Upper lobe of right lung (tissue), 1 donor: ENCODE data around the gene VWA5B1. TPM values are rescaled to one million over a fixed set of nuclear protein-coding genes. Genes with fewer than 3 reads are reported as not detected.

Experiments used
- ATAC-seq: fragments of 200-7000 bp; cut with Tn5 transposase; one replicate; pipeline ENCODE4 v1.9.1; 2020; ENCODE audit warnings: mild to moderate bottlenecking, moderate library complexity
- DNase-seq: peaks from one replicate; pipeline ENCODE4 v3.0.0-alpha.2; 2020
- H3K27ac ChIP-seq: fragments of 200-600 bp; one replicate; pipeline ENCODE4 v1.8.0; 2022
- H3K27me3 ChIP-seq: fragments of 200-600 bp; one replicate; pipeline ENCODE4 v1.8.0; 2022; ENCODE audit warnings: mild to moderate bottlenecking
- H3K36me3 ChIP-seq: fragments of 200-600 bp; one replicate; pipeline ENCODE4 v1.8.0; 2022
- H3K4me1 ChIP-seq: fragments of 200-600 bp; one replicate; pipeline ENCODE4 v1.8.0; 2022
- H3K4me3 ChIP-seq: fragments of 200-600 bp; one replicate; pipeline ENCODE4 v1.8.0; 2022; ENCODE audit warnings: mild to moderate bottlenecking
- H3K9me3 ChIP-seq: fragments of 200-600 bp; one replicate; pipeline ENCODE4 v1.8.0; 2022
- intact Hi-C: fragments of 100-400 bp; cut with DNase I; formaldehyde crosslinking; loops from one replicate; pipeline ENCODE4 v1.11.0; 2022
- total RNA-seq: library from RNA; stranded (reverse); fragmentation: NEBNext Ultra II Directional; extraction: Animal tissue kit (Norgen Biotek cat#: 25700); gene quantifications from one replicate; pipeline ENCODE4 v1.2.1, GENCODE V29; 2021
- TF ChIP-seq, protein P1 (sequence below): fragments of 200-600 bp; IDR thresholded peaks from one replicate; pipeline ENCODE4 v1.8.0; 2022; ENCODE audit warnings: antibody characterized with exemption
- donor health status: DM: no; HTN: yes; CAD: no; lungs with severe emphysema.

Gene VWA5B1
- total RNA-seq, 1 donor from 2014 or later: 0.09 TPM

DNA sequence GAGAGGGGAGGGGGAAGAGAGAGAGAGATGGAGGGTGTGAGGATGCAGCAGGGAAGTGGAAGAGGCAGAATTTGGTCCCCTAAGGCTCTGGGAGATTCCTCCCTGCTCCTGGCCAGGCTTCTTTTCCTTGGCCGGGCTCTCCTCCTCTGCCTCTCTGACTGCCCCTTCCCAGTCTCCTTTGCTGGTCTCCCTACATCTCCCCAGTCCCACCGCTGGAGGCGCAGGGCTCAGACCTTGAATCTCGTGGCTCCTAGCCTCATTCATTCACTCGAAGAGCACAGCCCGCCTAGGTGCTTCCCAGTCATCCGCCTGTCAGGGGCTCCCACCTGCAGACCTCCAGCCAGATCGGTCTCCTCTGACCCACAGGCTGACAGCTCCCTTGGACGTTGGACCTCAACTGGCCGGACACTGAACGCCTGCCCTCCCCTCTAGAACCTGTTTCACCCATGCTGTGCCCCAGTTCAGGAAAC is 76.5 kb downstream of the VWA5B1 start:
- intact Hi-C loops: no loop called here
- H3K27ac ChIP-seq: peak overlapping the region; percentile 55
- no peaks in the 10 kb centered on the region for H3K36me3 ChIP-seq
- no peaks in the 10 kb centered on the region for H3K9me3 ChIP-seq
- DNase-seq (no peak), ATAC-seq (peak; percentile 28)
- peaks cover 72% of the 10 kb centered on the region for H3K27me3 ChIP-seq
- H3K4me1 ChIP-seq: no peaks in the 10 kb centered on the region
- H3K4me3 ChIP-seq: peak overlapping the region; percentile 25
- TF ChIP-seq, protein P1, sequence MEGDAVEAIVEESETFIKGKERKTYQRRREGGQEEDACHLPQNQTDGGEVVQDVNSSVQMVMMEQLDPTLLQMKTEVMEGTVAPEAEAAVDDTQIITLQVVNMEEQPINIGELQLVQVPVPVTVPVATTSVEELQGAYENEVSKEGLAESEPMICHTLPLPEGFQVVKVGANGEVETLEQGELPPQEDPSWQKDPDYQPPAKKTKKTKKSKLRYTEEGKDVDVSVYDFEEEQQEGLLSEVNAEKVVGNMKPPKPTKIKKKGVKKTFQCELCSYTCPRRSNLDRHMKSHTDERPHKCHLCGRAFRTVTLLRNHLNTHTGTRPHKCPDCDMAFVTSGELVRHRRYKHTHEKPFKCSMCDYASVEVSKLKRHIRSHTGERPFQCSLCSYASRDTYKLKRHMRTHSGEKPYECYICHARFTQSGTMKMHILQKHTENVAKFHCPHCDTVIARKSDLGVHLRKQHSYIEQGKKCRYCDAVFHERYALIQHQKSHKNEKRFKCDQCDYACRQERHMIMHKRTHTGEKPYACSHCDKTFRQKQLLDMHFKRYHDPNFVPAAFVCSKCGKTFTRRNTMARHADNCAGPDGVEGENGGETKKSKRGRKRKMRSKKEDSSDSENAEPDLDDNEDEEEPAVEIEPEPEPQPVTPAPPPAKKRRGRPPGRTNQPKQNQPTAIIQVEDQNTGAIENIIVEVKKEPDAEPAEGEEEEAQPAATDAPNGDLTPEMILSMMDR: peak; percentile 50

DNA sequence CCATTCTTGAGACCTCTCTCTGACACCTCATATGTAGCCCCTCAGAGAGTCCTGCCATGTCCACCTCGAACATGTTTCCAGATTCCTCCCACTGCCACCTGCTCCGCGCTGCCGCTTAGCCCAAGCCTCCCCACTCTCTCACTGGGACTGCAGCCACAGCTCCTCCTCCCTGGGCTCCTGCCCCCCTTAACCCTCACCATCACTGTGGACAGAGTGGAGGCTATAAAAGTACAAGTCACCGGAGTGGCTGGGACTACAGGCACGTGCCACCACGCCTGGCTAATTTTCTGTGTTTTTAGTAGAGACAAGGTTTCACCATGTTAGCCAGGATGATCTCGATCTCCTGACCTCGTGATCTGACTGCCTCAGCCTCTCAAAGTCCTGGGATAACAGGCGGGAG is 77.0 kb downstream of the VWA5B1 start:
- Histone ChIP-seq H3K9me3 (no peaks in the 10 kb centered on the region), H3K4me1 (no peaks in the 10 kb centered on the region), H3K27ac (no peak overlapping the region), H3K36me3 (no peaks in the 10 kb centered on the region), H3K27me3 (peaks cover 69% of the 10 kb centered on the region), H3K4me3 (no peak overlapping the region)
- intact Hi-C loops: no loop called here
- TF ChIP-seq, protein P1: no peak
- DNase-seq: no peak
- ATAC-seq: peak; percentile 11

DNA sequence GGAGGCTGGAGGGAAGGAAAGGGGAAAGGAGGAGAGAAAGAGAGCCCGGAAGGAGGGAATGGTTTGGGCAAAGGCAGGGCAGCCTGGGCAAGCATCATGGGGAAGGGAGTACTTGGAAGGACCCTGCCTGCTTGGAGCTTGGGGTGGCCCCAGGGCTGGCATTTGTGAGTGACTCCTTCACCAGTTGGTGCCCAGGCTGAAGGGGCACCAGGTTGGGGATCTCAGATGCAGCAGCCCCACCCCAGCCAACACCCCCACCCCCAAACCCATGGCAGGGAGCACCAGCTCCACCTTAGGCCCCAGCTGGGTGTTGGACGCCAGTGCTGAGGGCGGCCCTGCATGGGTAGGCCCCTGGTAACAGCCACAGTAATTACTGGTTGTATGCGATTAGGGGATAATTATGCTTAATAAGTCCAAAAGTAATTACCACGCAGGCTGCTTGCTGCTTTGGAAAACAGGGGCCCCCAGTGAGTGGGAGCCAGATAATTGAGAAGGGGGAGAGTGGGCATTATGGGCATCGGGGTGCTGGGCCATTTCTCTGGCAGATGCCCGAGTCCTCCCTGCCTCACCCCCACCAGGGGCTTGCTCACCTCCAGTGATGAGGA is 78.3 kb downstream of the VWA5B1 start:
- ATAC-seq: no peak
- no peak overlapping the region for H3K27ac ChIP-seq
- H3K9me3 ChIP-seq: no peaks in the 10 kb centered on the region
- TF ChIP-seq, protein P1: no peak
- H3K36me3 ChIP-seq: no peaks in the 10 kb centered on the region
- H3K4me1 ChIP-seq: no peaks in the 10 kb centered on the region
- intact Hi-C loops: no loop called here
- DNase-seq: no peak
- no peak overlapping the region for H3K4me3 ChIP-seq
- peaks cover 65% of the 10 kb centered on the region for H3K27me3 ChIP-seq

DNA sequence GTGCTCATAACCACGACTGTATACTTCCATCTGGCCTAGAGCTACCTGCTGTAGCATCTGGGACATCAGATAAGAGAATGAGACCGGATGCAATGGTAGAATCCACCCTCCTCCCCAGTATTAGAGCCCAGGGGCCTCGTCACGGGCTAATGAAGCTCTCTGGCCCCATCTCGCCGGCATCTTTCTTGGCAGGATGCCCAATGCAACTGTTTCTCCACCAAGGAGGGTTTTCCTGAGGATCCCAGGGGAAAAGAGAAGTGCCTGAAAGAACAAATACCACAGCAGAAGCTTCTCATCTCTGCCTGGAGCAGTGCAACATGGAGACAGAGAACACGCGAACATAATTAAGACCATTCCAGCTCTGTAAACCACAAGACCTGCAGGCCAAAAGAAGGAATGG is 80.0 kb downstream of the VWA5B1 start:
- no peaks in the 10 kb centered on the region for H3K4me1 ChIP-seq
- no peak overlapping the region for H3K4me3 ChIP-seq
- ATAC-seq (no peak), DNase-seq (no peak)
- H3K27ac ChIP-seq: no peak overlapping the region
- intact Hi-C loops: loop anchor here (10.0 kb wide), 1 partner anchor 124 kb away; no protein-coding TSS in a partner anchor
- no peaks in the 10 kb centered on the region for H3K9me3 ChIP-seq
- TF ChIP-seq, protein P1: no peak
- H3K27me3 ChIP-seq: peaks cover 58% of the 10 kb centered on the region
- no peaks in the 10 kb centered on the region for H3K36me3 ChIP-seq

DNA sequence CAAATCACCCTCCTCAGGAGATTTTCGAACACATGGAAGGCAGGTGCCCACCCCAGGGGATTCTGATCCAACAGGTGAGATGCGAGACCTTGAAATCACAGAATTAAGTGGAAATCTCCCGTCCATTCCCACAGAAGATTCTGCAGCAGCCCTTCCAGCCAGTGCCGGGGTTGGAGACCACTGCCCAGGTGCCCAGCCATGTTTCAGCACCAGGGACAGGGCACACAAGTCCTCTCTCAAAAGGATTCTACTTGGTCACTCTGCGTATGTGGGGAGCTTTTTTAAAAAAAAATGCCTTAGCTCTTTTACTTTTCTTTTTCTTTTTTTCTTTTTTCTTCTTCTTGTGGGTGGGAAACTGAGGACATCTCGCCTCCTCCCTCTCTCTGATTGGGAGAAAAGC is 80.7 kb downstream of the VWA5B1 start:
- Histone ChIP-seq H3K27ac (no peak overlapping the region), H3K4me3 (no peak overlapping the region), H3K4me1 (no peaks in the 10 kb centered on the region), H3K9me3 (no peaks in the 10 kb centered on the region), H3K27me3 (peaks cover 57% of the 10 kb centered on the region), H3K36me3 (no peaks in the 10 kb centered on the region)
- TF ChIP-seq, protein P1: no peak
- DNase-seq: no peak
- no peak for ATAC-seq
- intact Hi-C loops: loop anchor here (10.0 kb wide), 1 partner anchor 123 kb away; no protein-coding TSS in a partner anchor

DNA sequence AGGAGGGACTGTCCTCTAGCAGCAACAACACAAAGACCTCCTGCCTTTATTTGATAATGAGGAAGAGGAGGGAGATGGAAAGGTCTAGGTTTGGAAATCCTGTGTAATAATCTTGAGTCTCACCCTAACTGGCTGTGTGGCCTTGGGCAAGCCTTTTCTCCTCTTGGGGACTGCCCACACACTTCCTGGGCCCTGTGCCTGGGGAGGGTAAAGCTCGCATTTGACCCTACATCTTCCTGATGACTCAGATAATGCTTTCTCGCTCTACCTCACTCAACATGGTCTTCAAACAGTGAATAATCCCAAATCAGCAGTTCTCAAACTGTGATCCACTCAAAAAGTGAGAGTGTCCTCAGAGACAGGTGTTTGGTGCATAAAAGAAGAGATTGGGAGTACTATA is 81.2 kb downstream of the VWA5B1 start:
- peaks cover 55% of the 10 kb centered on the region for H3K27me3 ChIP-seq
- intact Hi-C loops: loop anchor here (10.0 kb wide), 1 partner anchor 123 kb away; no protein-coding TSS in a partner anchor

More for the DNA sequence above, 81.2 kb downstream of the VWA5B1 start:
- no peaks in the 10 kb centered on the region for H3K36me3 ChIP-seq
- TF ChIP-seq, protein P1: no peak
- DNase-seq: no peak
- H3K27ac ChIP-seq: no peak overlapping the region
- H3K4me3 ChIP-seq: no peak overlapping the region
- no peaks in the 10 kb centered on the region for H3K9me3 ChIP-seq
- no peaks in the 10 kb centered on the region for H3K4me1 ChIP-seq
- ATAC-seq: no peak
